Fibroblast of mammary gland (primary cell): ENCODE measurements around the gene DHPS.

Experiments
- DNase-seq: peaks from one replicate; pipeline ENCODE4 v3.0.0-alpha.2; 2010; ENCODE audit warnings: low read depth
- H3K4me3 ChIP-seq: 2 replicates; pipeline ENCODE4 v1.5.1; 2011; ENCODE audit warnings: low read depth, mild to moderate bottlenecking, low read length, moderate library complexity; ENCODE audit not compliant: control insufficient read depth
- CTCF ChIP-seq: conservative IDR thresholded peaks from 2 replicates; pipeline ENCODE4 v1.5.1; 2011; ENCODE audit warnings: low read depth, low read length, inconsistent platforms; ENCODE audit not compliant: control insufficient read depth, insufficient read depth

Gene DHPS

GRCh38 chr19:12723381-12723640, 41.6 kb upstream of the DHPS start:
- DNase-seq, result peak; percentile 14
- TF ChIP-seq CTCF, result no peak
- H3K4me3 ChIP-seq, result peak overlapping the region; percentile 93

GRCh38 chr19:12722566-12723380, 41.1 kb upstream of the DHPS start:
- TF ChIP-seq CTCF, result no peak
- H3K4me3 ChIP-seq, result peak overlapping the region; percentile 93
- peak; percentile 100 for DNase-seq

- peak overlapping the region; percentile 93 for H3K4me3 ChIP-seq
- TF ChIP-seq CTCF, result no peak
- DNase-seq, result peak; percentile 64
Observed at GRCh38 chr19:12721656-12722565, 40.2 kb upstream of the DHPS start.

GRCh38 chr19:12720851-12721655, 39.4 kb upstream of the DHPS start:
- H3K4me3 ChIP-seq, result peak overlapping the region; percentile 93
- no peak for TF ChIP-seq CTCF
- no peak for DNase-seq

GRCh38 chr19:12720296-12720695, 38.6 kb upstream of the DHPS start:
- H3K4me3 ChIP-seq, result peak overlapping the region; percentile 93
- DNase-seq, result no peak
- TF ChIP-seq CTCF, result no peak

GRCh38 chr19:12715929-12716328, 34.2 kb upstream of the DHPS start:
- no peak overlapping the region for H3K4me3 ChIP-seq
- no peak for TF ChIP-seq CTCF
- DNase-seq, result no peak
